Tibial nerve (tissue), 4 donors: ENCODE data around the gene TAPT1. TPM values are rescaled to one million over a fixed set of nuclear protein-coding genes. Genes with fewer than 3 reads are reported as not detected.

Experiments
- DNase-seq, 2 donors: peaks; one replicate each; pipeline ENCODE4 v3.0.0-alpha.2; 2019; ENCODE audit warnings: low spot score in 2 of 2
- H3K27ac ChIP-seq, 4 donors: fragments of 200-600 bp; sonication (generic) in 3 of 4; one replicate each; pipeline ENCODE4 v1.5.1; 2017 to 2019; ENCODE audit warnings: mild to moderate bottlenecking in 1 of 4
- H3K27me3 ChIP-seq, 2 donors: fragments of 200-600 bp; sonication (generic) in 1 of 2; one replicate each; pipeline versions ENCODE4 v1.5.1 to v1.6.0; 2017 to 2019
- H3K36me3 ChIP-seq, 3 donors: fragments of 200-600 bp; sonication (generic); one replicate each; pipeline ENCODE4 v1.5.1; 2018 to 2019
- H3K4me1 ChIP-seq, 4 donors: fragments of 200-600 bp; sonication (generic) in 3 of 4; one replicate each; pipeline ENCODE4 v1.5.1; 2017 to 2019
- H3K4me3 ChIP-seq, 4 donors: fragments of 200-600 bp; sonication (generic) in 3 of 4; one replicate each; pipeline ENCODE4 v1.5.1; 2017 to 2019; ENCODE audit warnings: mild to moderate bottlenecking in 1 of 4, moderate library complexity in 1 of 4
- H3K9me3 ChIP-seq, 4 donors: fragments of 200-600 bp; sonication (generic) in 3 of 4; one replicate each; pipeline ENCODE4 v1.5.1; 2017 to 2019
- CTCF ChIP-seq, 5 experiments: fragments of 200-600 bp in 3 of 5; fragments of 450-650 bp in 2 of 5; sonication (generic) in 3 of 5; IDR thresholded peaks; one replicate each; pipeline ENCODE4 v1.5.1; 2016 to 2019; ENCODE audit warnings: antibody characterized with exemption in 5 of 5, mild to moderate bottlenecking in 3 of 5, moderate library complexity in 2 of 5
- EP300 ChIP-seq, 2 donors: sonication (generic); formaldehyde crosslinking; IDR thresholded peaks; one replicate each; pipeline ENCODE4 v1.6.1; 2017; ENCODE audit warnings: antibody characterized with exemption in 2 of 2, mild to moderate bottlenecking in 1 of 2
- POLR2A ChIP-seq, 2 donors: fragments of 450-650 bp; IDR thresholded peaks; one replicate each; pipeline ENCODE4 v1.6.1; 2017; ENCODE audit warnings: antibody characterized with exemption in 2 of 2, mild to moderate bottlenecking in 2 of 2, moderate library complexity in 2 of 2
- WGBS, 2 donors: methylation state at CpG; one replicate each; pipeline ENCODE4 v1.1.5; 2018; 5-methylcytosine and 5-hydroxymethylcytosine counted together
- total RNA-seq, 4 donors: library from RNA; depleted of rRNA; stranded (reverse); fragments of >200 nt; gene quantifications; one replicate each; pipeline ENCODE4 v1.1.0, GENCODE V29; 2016

Gene TAPT1
- total RNA-seq, 4 donors from 2014 or later: 21.3 to 41.3 (median 37.5) TPM

GRCh38 chr4:16192631-16193518 lies 33.4 kb downstream of the TAPT1 start:
- peaks cover 0 to 34% (median 0%) of the 10 kb centered on the region in 3 donors for H3K36me3 ChIP-seq
- TF ChIP-seq EP300 (IDR thresholded peaks at IDR 0.05) (no peak), POLR2A (IDR thresholded peaks at IDR 0.05) (no peak), CTCF (IDR thresholded peaks at IDR 0.05) (no peak)
- H3K27ac ChIP-seq: peak overlapping the region in 1 of 4 donors; percentile 4
- no peaks in the 10 kb centered on the region for H3K27me3 ChIP-seq
- H3K9me3 ChIP-seq: no peaks in the 10 kb centered on the region
- no peak overlapping the region for H3K4me3 ChIP-seq
- DNase-seq: no peak
- peaks cover 0 to 48% (median 10%) of the 10 kb centered on the region in 4 donors for H3K4me1 ChIP-seq
- WGBS, 2 donors: 52 to 54% methylated on average over 5 of the region's 5 CpGs

GRCh38 chr4:16192057-16192456 lies 34.2 kb downstream of the TAPT1 start:
- Histone ChIP-seq H3K27me3 (no peaks in the 10 kb centered on the region), H3K4me1 (peaks cover 0 to 40% (median 7%) of the 10 kb centered on the region in 4 donors), H3K4me3 (no peak overlapping the region), H3K36me3 (peaks cover 0 to 34% (median 0%) of the 10 kb centered on the region in 3 donors), H3K27ac (no peak overlapping the region), H3K9me3 (no peaks in the 10 kb centered on the region)
- TF ChIP-seq POLR2A (IDR thresholded peaks at IDR 0.05): no peak
- TF ChIP-seq EP300 (IDR thresholded peaks at IDR 0.05): no peak
- no peak for TF ChIP-seq CTCF (IDR thresholded peaks at IDR 0.05)
- no peak for DNase-seq
- 50 to 51% methylated on average over 2 of the region's 2 CpGs for WGBS, 2 donors

GRCh38 chr4:16187455-16187854 lies 38.8 kb downstream of the TAPT1 start:
- H3K27me3 ChIP-seq: no peaks in the 10 kb centered on the region
- H3K4me3 ChIP-seq: no peak overlapping the region
- no peaks in the 10 kb centered on the region for H3K9me3 ChIP-seq
- H3K36me3 ChIP-seq: peaks cover 0 to 57% (median 0%) of the 10 kb centered on the region in 3 donors
- H3K27ac ChIP-seq: no peak overlapping the region
- DNase-seq: no peak
- TF ChIP-seq CTCF (IDR thresholded peaks at IDR 0.05): no peak
- TF ChIP-seq EP300 (IDR thresholded peaks at IDR 0.05): no peak
- no peak for TF ChIP-seq POLR2A (IDR thresholded peaks at IDR 0.05)
- peaks cover 0 to 5% (median 0%) of the 10 kb centered on the region in 4 donors for H3K4me1 ChIP-seq

- DNase-seq: no peak
- TF ChIP-seq CTCF (IDR thresholded peaks at IDR 0.05) (no peak), EP300 (IDR thresholded peaks at IDR 0.05) (no peak), POLR2A (IDR thresholded peaks at IDR 0.05) (no peak)
- Histone ChIP-seq H3K27me3 (no peaks in the 10 kb centered on the region), H3K4me3 (no peak overlapping the region), H3K4me1 (peaks cover 0 to under 1% (median 0%) of the 10 kb centered on the region in 4 donors), H3K36me3 (peaks cover 0 to 57% (median 0%) of the 10 kb centered on the region in 3 donors), H3K9me3 (no peaks in the 10 kb centered on the region), H3K27ac (no peak overlapping the region)
- 81 to 86% methylated on average over 1 of the region's 1 CpG for WGBS, 2 donors
Measured at GRCh38 chr4:16186986-16187385, 39.3 kb downstream of the TAPT1 start.

GRCh38 chr4:16183604-16184003 lies 42.7 kb downstream of the TAPT1 start:
- Histone ChIP-seq H3K4me3 (no peak overlapping the region), H3K4me1 (no peaks in the 10 kb centered on the region), H3K36me3 (peaks cover 0 to 48% (median 0%) of the 10 kb centered on the region in 3 donors), H3K9me3 (no peaks in the 10 kb centered on the region), H3K27ac (no peak overlapping the region), H3K27me3 (no peaks in the 10 kb centered on the region)
- WGBS, 2 donors: 89 to 91% methylated on average over 2 of the region's 2 CpGs
- TF ChIP-seq POLR2A (IDR thresholded peaks at IDR 0.05) (no peak), CTCF (IDR thresholded peaks at IDR 0.05) (no peak), EP300 (IDR thresholded peaks at IDR 0.05) (no peak)
- DNase-seq: no peak
